Activated naive CD4-positive, alpha-beta T cell treated with anti-CD3 and anti-CD28 coated beads, Interleukin-2, amount 50 U/mL, for 24 hours (primary cell): ENCODE measurements around the gene MLF2.
A peak's percentile ranks its signal among the peaks of the same experiment; 100 is the strongest.

Experiments used
- H3K27ac Mint-ChIP-seq: one replicate; pipeline ENCODE4 v1.8.0; 2021; ENCODE audit warnings: mild to moderate bottlenecking, mixed read lengths
- H3K27me3 Mint-ChIP-seq: one replicate; pipeline ENCODE4 v1.8.0; 2021; ENCODE audit warnings: mixed read lengths
- H3K36me3 Mint-ChIP-seq: one replicate; pipeline ENCODE4 v1.8.0; 2021; ENCODE audit warnings: mixed read lengths
- H3K4me1 Mint-ChIP-seq: one replicate; pipeline ENCODE4 v1.8.0; 2021; ENCODE audit warnings: mixed read lengths
- H3K4me3 Mint-ChIP-seq: one replicate; pipeline ENCODE4 v1.8.0; 2021; ENCODE audit warnings: mild to moderate bottlenecking, mixed read lengths
- H3K9me3 Mint-ChIP-seq: one replicate; pipeline ENCODE4 v1.8.0; 2021; ENCODE audit warnings: mixed read lengths

The MLF2 gene, protein sequence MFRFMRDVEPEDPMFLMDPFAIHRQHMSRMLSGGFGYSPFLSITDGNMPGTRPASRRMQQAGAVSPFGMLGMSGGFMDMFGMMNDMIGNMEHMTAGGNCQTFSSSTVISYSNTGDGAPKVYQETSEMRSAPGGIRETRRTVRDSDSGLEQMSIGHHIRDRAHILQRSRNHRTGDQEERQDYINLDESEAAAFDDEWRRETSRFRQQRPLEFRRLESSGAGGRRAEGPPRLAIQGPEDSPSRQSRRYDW

DNA sequence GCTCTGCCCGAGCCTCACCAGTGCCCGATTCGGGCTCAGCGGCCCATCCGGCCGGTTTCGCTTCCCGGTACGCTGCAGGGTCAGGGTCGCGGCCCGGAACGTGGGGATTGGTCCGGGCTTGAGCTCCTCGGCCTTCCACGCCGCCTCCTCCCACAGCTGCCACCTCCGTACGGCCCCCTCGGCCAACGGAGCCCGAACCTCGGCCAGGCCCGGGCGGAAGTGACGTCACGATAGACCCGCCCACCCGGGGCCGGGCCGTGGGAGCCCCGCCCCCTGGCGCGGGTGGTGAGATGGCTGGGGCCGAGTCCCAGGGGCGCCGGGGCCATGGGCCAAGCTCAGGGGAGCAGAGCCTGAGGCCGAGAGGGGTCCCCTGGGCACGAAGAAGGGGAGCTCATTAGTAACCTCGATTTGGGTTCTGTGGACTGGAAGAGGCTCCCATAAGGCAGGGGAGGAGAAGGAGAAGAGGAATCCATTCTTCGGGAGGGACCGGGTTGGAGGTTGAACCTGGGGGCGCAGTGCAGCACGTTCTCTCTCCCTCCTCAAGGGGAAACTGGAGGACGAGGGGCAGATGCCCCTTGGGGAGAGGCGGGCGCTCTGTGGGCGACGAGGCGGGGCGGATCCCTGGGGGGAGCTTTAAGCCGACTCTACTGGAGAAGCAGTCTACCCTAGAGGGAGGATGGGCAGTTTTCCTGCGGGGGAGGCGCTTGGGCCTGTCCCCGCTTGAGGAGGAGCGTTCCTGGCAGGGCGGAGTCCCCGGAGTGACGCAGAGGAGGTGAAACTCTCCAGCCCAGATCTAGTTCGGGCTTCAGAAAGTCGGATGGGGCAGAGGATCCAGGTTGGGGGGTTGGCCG lies at the start of gene MLF2:
MLF2 (minus strand) TSS at position 221 of the 851 bp plus-strand sequence. CDS start 807 bp downstream, outside the sequence.
- H3K4me1 Mint-ChIP-seq, result peaks cover 21% of the 10 kb centered on the region

DNA sequence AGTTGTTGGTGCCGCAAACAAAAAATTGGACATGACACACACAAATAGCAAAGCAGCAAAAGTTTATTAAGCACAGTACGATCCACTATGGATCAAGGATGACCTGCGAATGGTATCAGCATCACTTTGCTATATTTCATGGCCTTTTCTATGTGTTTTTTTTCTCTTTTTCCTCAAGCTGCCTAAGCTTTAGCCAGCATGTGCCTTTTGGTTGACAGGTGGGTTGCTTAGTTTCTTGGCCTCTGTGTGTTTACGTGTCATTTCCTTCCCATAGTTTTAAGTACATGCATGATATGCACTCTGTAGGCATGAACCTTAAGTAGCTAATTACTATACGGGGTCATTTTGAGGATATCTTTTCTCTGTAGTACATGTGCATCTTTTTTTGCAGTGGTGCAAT lies 46.2 kb upstream of the MLF2 start:
- Mint-ChIP-seq H3K36me3 (peaks cover 13% of the 10 kb centered on the region), H3K27ac (peak overlapping the region; percentile 79), H3K4me1 (peaks cover 51% of the 10 kb centered on the region), H3K9me3 (no peaks in the 10 kb centered on the region), H3K27me3 (no peaks in the 10 kb centered on the region), H3K4me3 (no peak overlapping the region)

More for the DNA sequence above, at the start of gene MLF2:
- no peaks in the 10 kb centered on the region for H3K9me3 Mint-ChIP-seq
- peak within 1 kb of the TSS; percentile 98 for H3K27ac Mint-ChIP-seq
- peaks cover 3% of the 10 kb centered on the region for H3K36me3 Mint-ChIP-seq
- peak within 1 kb of the TSS; percentile 94 for H3K4me3 Mint-ChIP-seq
- no peaks in the 10 kb centered on the region for H3K27me3 Mint-ChIP-seq

DNA sequence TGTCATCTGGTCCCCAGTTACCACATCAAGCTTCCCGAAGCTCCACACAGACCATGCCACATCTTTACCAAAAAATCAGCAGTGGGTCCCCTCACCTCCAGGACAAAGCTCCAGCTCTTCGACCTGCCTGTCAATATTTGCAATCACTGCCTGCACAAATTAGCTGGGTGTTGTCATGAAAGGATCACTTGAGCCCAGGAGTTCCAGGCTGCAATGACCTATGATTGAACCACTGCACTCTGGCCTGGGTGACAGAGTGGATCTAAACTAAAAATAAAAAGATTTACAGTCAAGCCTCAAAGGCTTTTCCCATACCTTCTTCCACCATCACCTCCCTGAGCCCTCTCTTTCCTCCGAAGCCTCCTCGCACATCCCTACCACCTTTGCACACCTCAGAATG lies 43.6 kb upstream of the MLF2 start:
- Mint-ChIP-seq H3K36me3 (peaks cover 13% of the 10 kb centered on the region), H3K4me1 (peaks cover 74% of the 10 kb centered on the region), H3K9me3 (no peaks in the 10 kb centered on the region), H3K4me3 (no peak overlapping the region), H3K27me3 (no peaks in the 10 kb centered on the region), H3K27ac (peak overlapping the region; percentile 89)

DNA sequence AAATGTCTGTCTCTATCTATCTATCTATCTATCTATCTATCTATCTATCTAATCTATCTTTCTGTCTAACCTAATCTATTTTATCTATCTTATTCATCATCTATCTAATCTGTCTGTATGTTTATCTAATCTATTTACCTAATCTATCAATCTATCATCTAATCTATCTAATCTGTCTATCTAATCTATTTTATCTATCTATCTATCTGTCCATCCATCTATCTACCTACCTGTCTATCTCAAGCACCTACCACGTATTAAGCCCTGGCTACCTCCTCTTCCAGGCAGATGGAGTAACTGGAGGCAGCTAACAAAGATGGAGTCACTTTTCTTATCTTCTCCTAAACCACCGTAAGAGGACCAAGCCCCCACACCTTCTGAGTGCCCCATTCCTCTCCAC lies 42.1 kb upstream of the MLF2 start:
- no peak overlapping the region for H3K4me3 Mint-ChIP-seq
- H3K27me3 Mint-ChIP-seq, result no peaks in the 10 kb centered on the region
- peaks cover 13% of the 10 kb centered on the region for H3K36me3 Mint-ChIP-seq
- H3K27ac Mint-ChIP-seq, result peak overlapping the region; percentile 67
- H3K9me3 Mint-ChIP-seq, result no peaks in the 10 kb centered on the region
- peaks cover 78% of the 10 kb centered on the region for H3K4me1 Mint-ChIP-seq

DNA sequence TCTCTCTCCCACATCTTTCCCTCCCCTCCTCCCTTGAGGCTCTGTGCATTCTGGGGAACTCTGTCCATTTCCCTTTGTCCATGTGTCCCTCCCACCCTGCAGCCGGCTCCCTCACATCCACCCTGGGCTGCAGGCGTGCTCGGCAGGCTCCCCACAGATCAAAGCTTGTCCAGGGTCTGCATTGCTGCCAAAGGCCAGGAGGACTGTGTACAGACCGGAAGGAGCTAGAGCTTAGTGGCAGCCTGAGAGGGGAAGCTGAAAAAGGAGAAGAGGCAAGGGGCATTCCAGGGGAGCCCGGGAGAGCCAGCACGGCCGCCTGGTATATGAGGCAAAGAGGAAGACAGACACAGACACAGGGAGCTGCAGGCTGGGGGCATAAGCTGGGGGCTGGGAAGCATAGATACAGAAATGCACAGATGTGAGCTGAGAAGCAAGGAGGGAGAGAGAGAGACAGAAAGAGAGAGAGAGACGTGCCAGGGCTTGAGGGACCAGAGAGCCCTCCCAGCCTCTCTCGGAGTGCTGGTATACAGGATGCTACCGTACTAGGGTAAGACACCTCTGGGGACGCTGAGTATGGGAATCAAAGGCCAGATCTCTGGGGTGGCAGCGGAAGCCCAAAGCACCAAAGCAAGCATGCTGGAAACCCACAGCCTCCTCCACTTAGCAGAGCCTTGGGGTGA lies 39.7 kb upstream of the MLF2 start:
- peaks cover 10% of the 10 kb centered on the region for H3K36me3 Mint-ChIP-seq
- H3K9me3 Mint-ChIP-seq, result no peaks in the 10 kb centered on the region

DNA sequence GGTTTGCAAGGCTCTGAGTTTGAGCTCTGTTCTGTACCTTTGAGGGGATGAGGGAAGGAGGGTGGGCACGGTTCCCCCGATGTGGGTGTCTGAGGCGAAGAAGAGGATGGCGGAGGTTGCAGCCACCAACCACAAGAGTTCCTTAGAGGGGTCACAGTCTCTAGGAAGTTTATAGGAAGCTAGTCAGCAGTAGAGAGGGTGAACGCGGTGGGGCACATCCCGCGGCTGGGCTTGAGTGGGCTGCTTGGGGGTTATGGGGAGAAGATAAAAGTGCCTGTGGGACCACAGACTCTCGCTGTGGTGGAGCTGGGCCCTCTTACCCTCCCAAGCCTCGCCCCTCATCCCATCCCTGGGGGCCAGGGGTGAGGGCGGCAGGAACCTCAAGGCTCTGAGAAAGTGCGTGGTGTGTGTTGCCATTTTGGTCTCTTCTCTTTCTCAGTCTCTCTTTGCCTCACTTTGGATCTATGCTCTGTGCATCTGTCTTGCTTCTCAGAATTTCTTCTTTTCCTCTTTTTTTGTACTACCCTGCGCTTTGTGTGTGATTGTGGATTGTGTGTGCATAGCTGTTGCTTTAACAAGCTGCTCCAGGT lies 39.1 kb upstream of the MLF2 start:
- Mint-ChIP-seq H3K27me3 (no peaks in the 10 kb centered on the region), H3K36me3 (peaks cover 10% of the 10 kb centered on the region), H3K4me1 (peaks cover 71% of the 10 kb centered on the region), H3K4me3 (peak overlapping the region; percentile 95), H3K27ac (peak overlapping the region; percentile 98), H3K9me3 (no peaks in the 10 kb centered on the region)

More for the DNA sequence above, 39.7 kb upstream of the MLF2 start:
- H3K27ac Mint-ChIP-seq, result peak overlapping the region; percentile 98
- H3K27me3 Mint-ChIP-seq, result no peaks in the 10 kb centered on the region
- peaks cover 73% of the 10 kb centered on the region for H3K4me1 Mint-ChIP-seq
- peak overlapping the region; percentile 95 for H3K4me3 Mint-ChIP-seq

DNA sequence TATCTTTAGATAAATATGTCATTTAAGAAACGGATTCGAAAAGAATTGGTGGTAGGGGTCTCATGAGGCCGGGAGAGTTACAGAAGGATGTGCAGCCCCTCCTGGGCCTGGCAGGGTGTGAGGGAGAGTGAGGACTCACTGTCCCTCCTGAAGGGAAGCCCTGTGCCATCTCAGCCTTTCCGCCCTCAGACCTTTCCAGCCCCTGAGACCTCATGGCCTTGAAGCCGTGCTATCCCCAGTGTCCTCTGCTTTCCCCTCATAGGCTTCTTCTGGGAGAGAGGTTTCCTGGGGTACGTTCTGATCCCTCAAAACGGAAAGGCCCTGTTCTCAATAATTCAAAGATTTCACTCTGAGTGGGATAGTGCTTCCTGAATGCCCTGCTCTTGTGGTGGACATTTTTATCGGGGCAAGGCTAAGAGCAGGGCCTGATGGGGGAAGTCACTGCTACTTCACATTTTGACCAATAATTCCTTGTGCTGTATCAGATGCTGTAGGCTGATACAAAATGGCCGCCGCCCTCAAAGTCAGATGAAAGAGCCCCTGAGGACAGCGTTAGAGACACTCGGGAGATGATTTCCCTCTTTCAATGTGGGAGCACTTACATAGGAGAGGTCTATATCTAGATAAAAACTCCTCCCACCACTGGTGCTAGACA lies 37.7 kb upstream of the MLF2 start:
- peak overlapping the region; percentile 98 for H3K27ac Mint-ChIP-seq
- H3K9me3 Mint-ChIP-seq, result no peaks in the 10 kb centered on the region
- peaks cover 69% of the 10 kb centered on the region for H3K4me1 Mint-ChIP-seq
- H3K4me3 Mint-ChIP-seq, result peak overlapping the region; percentile 95
- peaks cover 6% of the 10 kb centered on the region for H3K36me3 Mint-ChIP-seq
- H3K27me3 Mint-ChIP-seq, result no peaks in the 10 kb centered on the region

DNA sequence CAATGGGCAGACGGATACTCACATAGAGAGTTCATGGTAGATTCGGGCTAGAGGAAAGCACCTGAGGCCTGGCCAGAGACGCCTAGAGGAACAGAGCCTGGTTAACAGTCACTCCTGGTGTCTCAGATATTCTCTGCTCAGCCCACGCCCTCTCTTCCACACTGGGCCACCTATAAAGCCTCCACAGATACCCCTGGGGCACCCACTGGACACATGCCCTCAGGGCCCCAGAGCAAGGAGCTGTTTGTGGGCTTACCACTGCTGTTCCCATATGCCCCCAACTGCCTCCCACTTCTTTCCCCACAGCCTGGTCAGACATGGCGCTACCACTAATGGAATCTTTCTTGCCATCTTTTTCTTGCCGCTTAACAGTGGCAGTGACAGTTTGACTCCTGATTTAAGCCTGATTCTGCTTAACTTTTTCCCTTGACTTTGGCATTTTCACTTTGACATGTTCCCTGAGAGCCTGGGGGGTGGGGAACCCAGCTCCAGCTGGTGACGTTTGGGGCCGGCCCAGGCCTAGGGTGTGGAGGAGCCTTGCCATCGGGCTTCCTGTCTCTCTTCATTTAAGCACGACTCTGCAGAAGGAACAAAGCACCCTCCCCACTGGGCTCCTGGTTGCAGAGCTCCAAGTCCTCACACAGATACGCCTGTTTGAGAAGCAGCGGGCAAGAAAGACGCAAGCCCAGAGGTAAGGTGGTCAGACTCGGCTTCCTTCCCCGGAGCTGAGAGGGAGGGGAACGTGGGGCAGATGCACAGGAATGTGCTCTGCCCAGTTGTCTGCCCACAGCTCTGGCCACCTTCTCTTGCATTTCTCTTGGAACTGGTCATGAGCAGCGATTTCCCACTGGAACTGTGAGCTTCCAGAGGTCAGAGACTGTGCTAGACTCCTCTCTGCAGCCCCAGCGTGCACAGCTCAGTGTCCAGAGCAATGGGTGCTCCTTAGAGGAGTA lies 36.3 kb upstream of the MLF2 start, which contains the start of gene CD4:
CD4 (plus strand) TSS at position 557 of the 953 bp plus-strand sequence. CDS start 10,611 bp downstream, outside the sequence.
- H3K27ac Mint-ChIP-seq, result peak within 1 kb of the TSS; percentile 98
- H3K9me3 Mint-ChIP-seq, result no peaks in the 10 kb centered on the region
- H3K4me1 Mint-ChIP-seq, result peaks cover 73% of the 10 kb centered on the region
- H3K36me3 Mint-ChIP-seq, result peaks cover 2% of the 10 kb centered on the region
- H3K4me3 Mint-ChIP-seq, result peak within 1 kb of the TSS; percentile 95
- no peaks in the 10 kb centered on the region for H3K27me3 Mint-ChIP-seq

DNA sequence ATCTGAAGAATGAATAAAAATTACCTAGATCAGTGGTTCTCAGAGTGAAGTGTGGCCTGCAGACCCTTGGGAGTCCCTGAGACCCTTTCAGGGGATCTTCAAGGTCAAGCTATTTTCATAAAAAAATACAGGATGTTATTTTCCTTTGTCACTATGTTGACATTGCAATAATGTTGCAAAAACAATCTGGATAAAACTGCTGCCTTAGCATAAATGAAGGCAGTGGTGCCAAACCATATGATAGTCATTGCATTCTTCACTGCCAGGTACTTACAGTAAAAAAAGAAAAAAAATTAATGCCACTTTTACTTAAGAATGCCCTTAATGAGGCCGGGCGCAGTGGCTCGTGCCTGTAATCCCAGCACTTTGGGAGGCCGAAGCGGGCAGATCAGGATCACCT lies 34.4 kb upstream of the MLF2 start:
- peak overlapping the region; percentile 72 for H3K4me3 Mint-ChIP-seq
- H3K4me1 Mint-ChIP-seq, result peaks cover 75% of the 10 kb centered on the region
- no peaks in the 10 kb centered on the region for H3K9me3 Mint-ChIP-seq
- peak overlapping the region; percentile 92 for H3K27ac Mint-ChIP-seq
- no peaks in the 10 kb centered on the region for H3K27me3 Mint-ChIP-seq
- H3K36me3 Mint-ChIP-seq, result no peaks in the 10 kb centered on the region

DNA sequence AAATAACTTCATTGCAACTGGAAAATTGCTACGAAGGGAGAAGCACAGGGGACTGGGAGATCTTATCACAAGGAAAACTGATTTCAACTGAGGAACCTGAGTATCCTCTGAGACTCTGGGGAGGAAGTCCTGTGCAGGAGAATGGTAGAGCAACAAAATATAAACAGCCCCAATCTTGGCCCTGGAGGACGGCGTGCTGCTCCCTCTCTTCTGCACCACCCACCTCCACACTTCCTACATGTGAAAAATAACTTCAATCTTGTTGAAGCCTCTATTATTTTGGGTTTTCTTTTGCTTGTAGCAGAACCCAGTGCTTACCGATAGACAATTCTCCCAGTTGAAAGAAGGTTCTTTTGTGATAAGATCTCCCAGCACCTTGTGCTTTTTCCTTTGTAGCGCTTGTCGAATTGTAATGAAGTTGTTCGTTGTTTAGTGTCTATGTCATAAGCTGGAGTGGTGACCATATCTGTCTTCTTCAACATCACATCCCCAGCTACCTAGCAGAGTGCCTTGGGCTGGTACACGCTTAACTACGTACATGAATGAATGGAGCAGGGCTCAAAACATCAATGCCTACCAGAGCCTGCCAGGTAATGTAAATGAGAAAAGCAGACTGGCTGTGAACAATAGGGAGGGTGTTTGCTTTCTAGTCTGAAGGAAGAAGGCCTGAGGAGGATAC lies 33.6 kb upstream of the MLF2 start:
- Mint-ChIP-seq H3K4me1 (peaks cover 71% of the 10 kb centered on the region), H3K36me3 (no peaks in the 10 kb centered on the region), H3K27ac (peak overlapping the region; percentile 92), H3K27me3 (no peaks in the 10 kb centered on the region), H3K9me3 (no peaks in the 10 kb centered on the region), H3K4me3 (peak overlapping the region; percentile 72)

DNA sequence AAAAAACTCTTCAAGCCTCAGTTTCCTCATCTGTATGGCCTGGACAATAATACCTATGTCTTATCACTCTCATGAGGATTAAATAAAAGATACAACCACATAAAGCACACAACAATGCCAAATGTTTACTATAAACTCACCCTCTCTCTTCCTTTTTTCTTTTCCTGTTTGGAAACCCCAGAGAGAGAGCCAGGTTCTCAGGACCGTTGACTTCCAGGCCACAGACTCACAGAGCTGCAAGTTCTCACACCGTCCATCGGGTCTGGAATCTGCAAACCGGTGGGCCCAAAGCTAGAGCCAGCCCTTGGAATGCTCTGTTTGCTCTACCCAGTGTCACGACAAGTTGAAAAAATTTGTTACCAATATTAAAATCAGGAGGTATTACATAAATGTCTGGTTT lies 31.8 kb upstream of the MLF2 start:
- H3K4me3 Mint-ChIP-seq, result no peak overlapping the region
- no peaks in the 10 kb centered on the region for H3K9me3 Mint-ChIP-seq
- H3K4me1 Mint-ChIP-seq, result peaks cover 79% of the 10 kb centered on the region
- H3K27me3 Mint-ChIP-seq, result no peaks in the 10 kb centered on the region
- no peaks in the 10 kb centered on the region for H3K36me3 Mint-ChIP-seq
- peak overlapping the region; percentile 12 for H3K27ac Mint-ChIP-seq

DNA sequence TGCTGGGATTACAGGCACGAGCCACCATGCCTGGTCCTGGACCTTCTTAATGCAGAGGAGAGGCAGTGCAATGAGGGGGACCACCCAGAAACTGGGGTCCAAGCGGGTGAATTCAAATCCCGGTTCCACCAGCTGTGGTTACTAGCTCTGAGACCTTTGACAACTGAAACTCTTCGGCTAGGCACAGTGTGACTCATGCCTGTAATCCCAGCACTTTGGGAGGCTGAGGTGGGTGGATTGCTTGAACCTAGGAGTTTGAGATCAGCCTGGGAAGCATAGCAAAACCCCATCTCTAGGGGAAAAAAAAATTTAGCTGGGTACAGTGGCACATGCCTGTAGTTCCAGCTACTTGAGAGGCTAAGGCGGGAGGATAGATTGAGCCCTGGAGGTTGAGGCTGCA lies 31.4 kb upstream of the MLF2 start:
- Mint-ChIP-seq H3K9me3 (no peaks in the 10 kb centered on the region), H3K4me1 (peaks cover 82% of the 10 kb centered on the region), H3K27ac (no peak overlapping the region), H3K27me3 (no peaks in the 10 kb centered on the region), H3K4me3 (no peak overlapping the region), H3K36me3 (no peaks in the 10 kb centered on the region)

DNA sequence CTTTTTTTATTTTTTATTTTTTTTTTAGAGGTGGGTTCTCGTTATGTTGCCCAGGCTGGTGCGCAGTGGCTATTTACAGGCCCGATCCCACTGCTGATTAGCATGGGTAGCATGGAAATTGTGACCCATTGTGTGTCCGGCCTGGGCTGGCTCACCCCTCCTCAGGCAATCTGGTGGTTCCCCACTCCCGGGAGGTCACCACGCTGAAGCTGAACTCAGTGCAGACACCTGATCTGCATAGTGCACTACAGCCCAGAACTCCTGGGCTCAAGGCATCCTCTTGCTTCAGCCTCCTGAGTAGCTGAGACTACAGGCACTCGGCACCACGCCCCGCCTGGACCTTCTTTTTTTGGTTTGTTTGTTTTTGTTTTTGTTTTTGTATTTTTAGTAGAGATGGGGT lies 30.9 kb upstream of the MLF2 start:
- H3K27ac Mint-ChIP-seq, result peak overlapping the region; percentile 51
- H3K4me3 Mint-ChIP-seq, result no peak overlapping the region
- H3K9me3 Mint-ChIP-seq, result no peaks in the 10 kb centered on the region

More for the DNA sequence above, 30.9 kb upstream of the MLF2 start:
- H3K4me1 Mint-ChIP-seq, result peaks cover 82% of the 10 kb centered on the region
- no peaks in the 10 kb centered on the region for H3K36me3 Mint-ChIP-seq
- no peaks in the 10 kb centered on the region for H3K27me3 Mint-ChIP-seq
